B cell (primary cell): ENCODE measurements around the gene RAI1. TPM values are rescaled to one million over a fixed set of nuclear protein-coding genes. Genes with fewer than 3 reads are reported as not detected.

Source experiments
- ATAC-seq: fragments of 200-7000 bp; cut with Tn5 transposase; one replicate; pipeline ENCODE4 v1.10.0; 2021; ENCODE audit warnings: low read depth, mild to moderate bottlenecking, moderate number of reproducible peaks, moderate library complexity
- CTCF ChIA-PET: fragments of 350-600 bp; sonication (Branson Sonifier 250); formaldehyde crosslinking; loops from one replicate; lab custom pipeline; 2021; ENCODE audit warnings: antibody characterized with exemption, inconsistent platforms; lab: Charles Lee
- POLR2A ChIA-PET: fragments of 350-600 bp; sonication (Branson Sonifier 250); formaldehyde crosslinking; loops from one replicate; lab custom pipeline; 2021; ENCODE audit warnings: antibody characterized with exemption; lab: Charles Lee
- DNase-seq: peaks from one replicate; pipeline ENCODE4 v3.0.0; 2013
- H2AFZ ChIP-seq: 2 replicates; pipeline ENCODE4 v1.6.1; 2012; ENCODE audit warnings: mild to moderate bottlenecking, low read depth, low read length; ENCODE audit not compliant: insufficient read depth, poor library complexity, severe bottlenecking
- H3K27ac ChIP-seq, 2 donors: 1 replicate in 1 of 2; 2 replicates in 1 of 2; pipeline ENCODE4 v1.5.1; 2012 to 2013; ENCODE audit warnings: low read length in 2 of 2, mild to moderate bottlenecking in 2 of 2, moderate library complexity in 1 of 2
- H3K27me3 ChIP-seq, 4 experiments: fragments of 200-600 bp in 1 of 4; sonication (generic) in 1 of 4; replicated peaks in 1 of 4; 1 replicate in 2 of 4; 2 replicates in 2 of 4; pipeline versions ENCODE4 v1.6.1 to v1.7.0; 2013 to 2016; ENCODE audit warnings: low read length in 3 of 4, mild to moderate bottlenecking in 2 of 4, mixed read lengths in 1 of 4, moderate library complexity in 1 of 4; ENCODE audit not compliant: insufficient read depth in 4 of 4, control insufficient read depth in 3 of 4; ENCODE audit errors: control extremely low read depth in 1 of 4
- H3K36me3 ChIP-seq, 2 experiments: replicated peaks in 1 of 2; 1 replicate in 1 of 2; 2 replicates in 1 of 2; pipeline versions ENCODE4 v1.6.1 to v1.7.1; 2013; ENCODE audit warnings: low read length in 1 of 2; ENCODE audit not compliant: insufficient read depth in 2 of 2, control insufficient read depth in 1 of 2; ENCODE audit errors: control extremely low read depth in 1 of 2, extremely low read depth in 1 of 2
- H3K4me1 ChIP-seq, 2 donors: fragments of 200-600 bp in 1 of 2; sonication (generic) in 1 of 2; 1 replicate in 1 of 2; 2 replicates in 1 of 2; pipeline versions ENCODE4 v1.5.1 to v1.6.1; 2013 to 2017; ENCODE audit warnings: low read length in 2 of 2; ENCODE audit not compliant: control insufficient read depth in 2 of 2, insufficient read depth in 2 of 2
- H3K4me2 ChIP-seq: replicated peaks from 2 replicates; pipeline ENCODE3; 2012; ENCODE audit warnings: mild to moderate bottlenecking, low read depth, low read length; ENCODE audit not compliant: poor library complexity, severe bottlenecking
- H3K4me3 ChIP-seq, 5 experiments: fragments of 200-600 bp in 1 of 5; sonication (generic) in 1 of 5; 1 replicate in 3 of 5; 2 replicates in 2 of 5; pipeline versions ENCODE4 v1.5.1 to v1.7.0; 2011 to 2016; ENCODE audit warnings: low read length in 4 of 5, mild to moderate bottlenecking in 4 of 5, low read depth in 2 of 5, control low read depth in 1 of 5, moderate library complexity in 1 of 5; ENCODE audit not compliant: insufficient read depth in 1 of 5; ENCODE audit errors: control extremely low read depth in 1 of 5, extremely low read depth in 1 of 5
- H3K79me2 ChIP-seq: fragments of 200-600 bp; sonication (generic); one replicate; pipeline ENCODE4 v1.6.0; 2016; ENCODE audit warnings: low read length; ENCODE audit not compliant: control insufficient read depth, insufficient read depth
- H3K9ac ChIP-seq: fragments of 200-600 bp; sonication (generic); 2 replicates; pipeline ENCODE4 v1.6.1; 2017; ENCODE audit warnings: mild to moderate bottlenecking, low read length, moderate library complexity
- H3K9me3 ChIP-seq, 3 donors: one replicate each; pipeline versions ENCODE4 v1.6.1 to v1.7.1; 2013; ENCODE audit warnings: low read length in 2 of 3; ENCODE audit not compliant: control insufficient read depth in 2 of 3, insufficient read depth in 1 of 3; ENCODE audit errors: control extremely low read depth in 1 of 3
- H4K20me1 ChIP-seq: 2 replicates; pipeline ENCODE4 v1.6.0; 2012; ENCODE audit warnings: mild to moderate bottlenecking, low read length; ENCODE audit not compliant: insufficient read depth, control insufficient read depth, poor library complexity, severe bottlenecking
- H3K27ac Mint-ChIP-seq: one replicate; pipeline ENCODE4 v1.8.0; 2021; ENCODE audit warnings: mixed read lengths
- H3K27me3 Mint-ChIP-seq: one replicate; pipeline ENCODE4 v1.8.0; 2021; ENCODE audit warnings: mixed read lengths
- H3K4me1 Mint-ChIP-seq: one replicate; pipeline ENCODE4 v1.8.0; 2021; ENCODE audit warnings: mixed read lengths
- H3K4me3 Mint-ChIP-seq: one replicate; pipeline ENCODE4 v1.8.0; 2021; ENCODE audit warnings: mixed read lengths
- H3K9me3 Mint-ChIP-seq: one replicate; pipeline ENCODE4 v1.8.0; 2022; ENCODE audit warnings: mixed read lengths; ENCODE audit not compliant: insufficient read depth
- EZH2 ChIP-seq: IDR thresholded peaks from 2 replicates; pipeline ENCODE4 v1.6.1; 2012; ENCODE audit warnings: borderline replicate concordance, low read depth, mild to moderate bottlenecking, moderate library complexity, low read length; ENCODE audit not compliant: insufficient read depth, poor library complexity, severe bottlenecking
- WGBS: methylation state at CpG from one replicate; pipeline ENCODE4 v1.1.5; 2013; ENCODE audit warnings: missing lambda C conversion rate; ENCODE audit not compliant: insufficient coverage; 5-methylcytosine and 5-hydroxymethylcytosine counted together
- intact Hi-C: fragments of 100-400 bp; cut with micrococcal nuclease; formaldehyde crosslinking; loops from one replicate; pipeline ENCODE4 v1.10.0; 2022
- polyA plus RNA-seq: library from polyadenylated mRNA; depleted of rRNA; stranded (reverse); fragments of >200 nt; gene quantifications from 2 replicates; pipeline ENCODE4 v1.2.3, GENCODE V29; 2012
- total RNA-seq, 2 donors: library from RNA; stranded (reverse); fragments of 120-200 nt in 1 of 2; gene quantifications; 1 replicate in 1 of 2; 2 replicates in 1 of 2; pipeline versions ENCODE4 v1.2.3 to v1.2.4, GENCODE V29; 2013 to 2022
- TF ChIP-seq, protein P1 (sequence below): fragments of 200-600 bp; IDR thresholded peaks from one replicate; pipeline ENCODE4 v1.8.0; 2022; ENCODE audit warnings: antibody characterized with exemption, mild to moderate bottlenecking

Gene RAI1
- total and polyA plus RNA-seq, 2 donors (not counting 1 experiment from before 2014, with no cell fraction given): 4.7 to 34.0 TPM

- H3K9ac ChIP-seq: no peak overlapping the region
- Mint-ChIP-seq H3K27me3 (no peaks in the 10 kb centered on the region), H3K27ac (no peak overlapping the region), H3K9me3 (no peaks in the 10 kb centered on the region), H3K4me3 (peak overlapping the region; percentile 26), H3K4me1 (peaks cover 19% of the 10 kb centered on the region)
- no peak overlapping the region for H2AFZ ChIP-seq
- TF ChIP-seq, protein P1, sequence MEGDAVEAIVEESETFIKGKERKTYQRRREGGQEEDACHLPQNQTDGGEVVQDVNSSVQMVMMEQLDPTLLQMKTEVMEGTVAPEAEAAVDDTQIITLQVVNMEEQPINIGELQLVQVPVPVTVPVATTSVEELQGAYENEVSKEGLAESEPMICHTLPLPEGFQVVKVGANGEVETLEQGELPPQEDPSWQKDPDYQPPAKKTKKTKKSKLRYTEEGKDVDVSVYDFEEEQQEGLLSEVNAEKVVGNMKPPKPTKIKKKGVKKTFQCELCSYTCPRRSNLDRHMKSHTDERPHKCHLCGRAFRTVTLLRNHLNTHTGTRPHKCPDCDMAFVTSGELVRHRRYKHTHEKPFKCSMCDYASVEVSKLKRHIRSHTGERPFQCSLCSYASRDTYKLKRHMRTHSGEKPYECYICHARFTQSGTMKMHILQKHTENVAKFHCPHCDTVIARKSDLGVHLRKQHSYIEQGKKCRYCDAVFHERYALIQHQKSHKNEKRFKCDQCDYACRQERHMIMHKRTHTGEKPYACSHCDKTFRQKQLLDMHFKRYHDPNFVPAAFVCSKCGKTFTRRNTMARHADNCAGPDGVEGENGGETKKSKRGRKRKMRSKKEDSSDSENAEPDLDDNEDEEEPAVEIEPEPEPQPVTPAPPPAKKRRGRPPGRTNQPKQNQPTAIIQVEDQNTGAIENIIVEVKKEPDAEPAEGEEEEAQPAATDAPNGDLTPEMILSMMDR: no peak
- TF ChIP-seq EZH2: no peak
- WGBS: 97% methylated on average over 30 of the region's 30 CpGs
- H3K27ac ChIP-seq: no peak overlapping the region
- H3K4me2 ChIP-seq: peak overlapping the region; percentile 67
- peaks cover 0 to 17% of the 10 kb centered on the region in 2 experiments for H3K36me3 ChIP-seq
- POLR2A ChIA-PET: no interaction called here
- CTCF ChIA-PET: no interaction called here
- H4K20me1 ChIP-seq: peaks cover 16% of the 10 kb centered on the region
- H3K9me3 ChIP-seq: no peaks in the 10 kb centered on the region
- DNase-seq (no peak), ATAC-seq (no peak)
- H3K79me2 ChIP-seq: peaks cover 12% of the 10 kb centered on the region
- H3K4me1 ChIP-seq: peaks cover 9 to 18% of the 10 kb centered on the region in 2 donors
- H3K4me3 ChIP-seq: no peak overlapping the region
- no peaks in the 10 kb centered on the region for H3K27me3 ChIP-seq
- intact Hi-C loops: no loop called here
Observed at GRCh38 chr17:17793378-17794214, 112.3 kb downstream of the RAI1 start.

- H3K27me3 Mint-ChIP-seq: no peaks in the 10 kb centered on the region
- CTCF ChIA-PET: no interaction called here
- intact Hi-C loops: no loop called here
Observed at GRCh38 chr17:17794382-17794781, 113.1 kb downstream of the RAI1 start.

More at GRCh38 chr17:17794382-17794781, 113.1 kb downstream of the RAI1 start:
- Histone ChIP-seq H3K4me1 (peaks cover 9 to 18% of the 10 kb centered on the region in 2 donors), H3K9ac (no peak overlapping the region), H3K27ac (no peak overlapping the region), H3K9me3 (no peaks in the 10 kb centered on the region), H4K20me1 (peaks cover 16% of the 10 kb centered on the region), H3K36me3 (peaks cover 0 to 17% of the 10 kb centered on the region in 2 experiments), H3K4me3 (no peak overlapping the region), H3K79me2 (peaks cover 12% of the 10 kb centered on the region), H3K27me3 (no peaks in the 10 kb centered on the region), H2AFZ (no peak overlapping the region), H3K4me2 (no peak overlapping the region)
- ATAC-seq (no peak), DNase-seq (no peak)
- Mint-ChIP-seq H3K9me3 (no peaks in the 10 kb centered on the region), H3K27ac (no peak overlapping the region), H3K4me1 (peaks cover 19% of the 10 kb centered on the region), H3K4me3 (no peak overlapping the region)
- TF ChIP-seq, protein P1: no peak
- no peak for TF ChIP-seq EZH2
- POLR2A ChIA-PET: no interaction called here
- WGBS: 98% methylated on average over 31 of the region's 31 CpGs
